HG03378 (cell line): ENCODE data around the gene ATP6V0C.
"Not testable (repeated sequence)": the region's sequence is repeated elsewhere in the genome, so short reads cannot be mapped to it uniquely, and the experiment has no call there.

Experiments
- ATAC-seq: cut with Tn5 transposase; IDR thresholded peaks from one replicate; pipeline ENCODE4 v1.9.1; 2021; ENCODE audit warnings: mild to moderate bottlenecking, moderate library complexity; ENCODE audit not compliant: unreplicated experiment

Gene ATP6V0C

GRCh38 chr16:2540912-2541311 is 27.2 kb downstream of the ATP6V0C start:
- ATAC-seq: not testable (repeated sequence)

GRCh38 chr16:2541409-2541808 is 27.7 kb downstream of the ATP6V0C start:
- not testable (repeated sequence) for ATAC-seq

DNA sequence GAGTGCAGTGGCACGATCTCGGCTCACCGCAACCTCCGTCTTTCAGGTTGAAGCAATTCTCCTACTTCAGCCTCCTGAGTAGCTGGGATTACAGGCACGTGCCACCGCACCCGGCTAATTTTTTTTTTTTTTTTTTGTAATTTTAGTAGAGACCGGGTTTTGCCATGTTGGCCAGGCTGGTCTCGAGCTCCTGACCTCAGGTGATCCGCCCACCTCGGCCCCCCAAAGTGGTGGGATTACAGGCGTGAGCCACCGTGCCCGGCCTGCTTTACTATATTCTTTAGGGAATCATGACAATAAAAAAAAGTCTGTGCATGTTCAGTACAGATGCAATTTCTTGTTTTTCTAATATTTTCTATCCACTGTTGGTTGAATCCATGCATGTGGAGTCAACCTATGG is 30.0 kb downstream of the ATP6V0C start:
- ATAC-seq: not testable (repeated sequence)

- ATAC-seq: not testable (repeated sequence)
Measured at GRCh38 chr16:2550283-2550878, 36.6 kb downstream of the ATP6V0C start.

DNA sequence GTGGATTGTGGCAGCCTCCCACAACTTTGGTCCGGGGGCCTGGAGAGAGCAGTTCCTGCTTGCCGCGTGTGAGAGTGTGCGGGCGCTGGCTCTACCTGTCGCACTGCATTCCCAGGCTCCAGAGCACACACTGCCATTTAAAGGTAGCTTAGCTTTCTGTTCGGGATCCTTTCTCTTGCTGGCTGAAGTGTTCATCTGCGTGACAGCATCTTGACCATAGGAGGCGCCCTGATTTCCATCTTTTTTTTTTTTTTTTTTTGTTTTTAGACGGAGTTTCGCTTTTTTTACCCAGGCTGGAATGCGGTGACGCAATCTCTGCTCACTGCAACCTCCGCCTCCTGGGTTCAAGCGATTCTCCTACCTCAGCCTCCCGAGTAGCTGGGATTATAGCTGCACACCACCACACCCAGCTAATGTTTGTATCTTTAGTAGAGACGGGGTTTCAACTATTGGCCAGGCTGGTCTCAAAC is 37.7 kb downstream of the ATP6V0C start:
- ATAC-seq: not testable (repeated sequence)

- not testable (repeated sequence) for ATAC-seq
Measured at GRCh38 chr16:2554709-2555425, 41.1 kb downstream of the ATP6V0C start.

DNA sequence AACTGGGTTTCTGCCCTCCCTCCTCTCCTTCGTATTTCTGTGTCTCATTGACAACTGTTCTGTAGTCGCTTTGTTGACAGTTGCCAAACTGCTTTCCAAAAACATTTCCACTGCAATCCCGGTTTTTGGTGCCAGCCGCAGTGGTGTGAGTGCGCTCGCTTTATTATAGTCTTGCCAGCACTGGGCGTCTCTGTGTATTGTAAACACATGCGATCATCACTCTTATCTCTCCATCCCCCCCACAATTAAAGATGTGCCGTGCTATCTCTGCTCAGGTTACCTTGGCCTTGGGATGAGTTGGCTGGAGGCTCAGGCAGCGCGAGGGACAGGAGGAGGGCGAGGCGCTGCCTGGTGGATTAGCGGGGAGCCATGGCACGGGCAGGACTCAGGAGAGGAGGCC is 43.4 kb downstream of the ATP6V0C start:
- ATAC-seq: not testable (repeated sequence)

GRCh38 chr16:2560131-2560797 is 46.5 kb downstream of the ATP6V0C start:
- peak; percentile 46 for ATAC-seq

GRCh38 chr16:2560798-2561133 is 47.0 kb downstream of the ATP6V0C start:
- ATAC-seq: peak; percentile 53

DNA sequence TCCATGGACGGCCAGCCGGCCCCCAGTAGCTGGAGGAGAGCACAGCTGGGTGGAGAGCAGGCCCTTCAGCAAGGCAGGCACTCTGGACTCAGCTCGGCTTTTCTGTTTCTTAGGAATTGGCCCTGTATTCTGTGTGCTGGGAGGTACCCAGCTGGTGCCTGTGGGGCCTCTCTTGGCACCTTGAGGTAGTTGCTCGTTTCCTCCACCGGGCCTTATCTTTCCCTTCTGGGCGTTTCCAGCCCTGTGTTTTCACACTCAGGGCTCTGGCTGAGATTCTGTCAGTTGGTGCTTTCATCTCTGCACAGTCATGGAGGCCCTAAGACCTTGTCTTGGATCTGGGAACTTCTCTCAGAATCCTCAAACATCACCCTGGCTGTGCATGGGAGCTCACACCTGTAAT is 53.8 kb downstream of the ATP6V0C start:
- not testable (repeated sequence) for ATAC-seq

GRCh38 chr16:2568573-2568972 is 54.8 kb downstream of the ATP6V0C start:
- not testable (repeated sequence) for ATAC-seq
